Left ventricle myocardium inferior (tissue), 1 donor: ENCODE results near the gene DIRAS1. TPM values are rescaled to one million over a fixed set of nuclear protein-coding genes. Genes with fewer than 3 reads are reported as not detected.
"Not testable (repeated sequence)": the region's sequence is repeated elsewhere in the genome, so short reads cannot be mapped to it uniquely, and the experiment has no call there.

Source experiments
- DNase-seq: peaks from one replicate; pipeline ENCODE4 v3.0.0-alpha.2; 2020
- H3K27ac ChIP-seq: fragments of 200-600 bp; replicated peaks from 2 replicates; pipeline ENCODE4 v1.8.0; 2021
- H3K27me3 ChIP-seq: fragments of 200-600 bp; 2 replicates; pipeline ENCODE4 v1.8.0; 2021; ENCODE audit warnings: low read depth
- H3K36me3 ChIP-seq: fragments of 200-600 bp; 2 replicates; pipeline ENCODE4 v1.8.0; 2021
- H3K4me1 ChIP-seq: fragments of 200-600 bp; 2 replicates; pipeline ENCODE4 v1.8.0; 2021
- H3K4me3 ChIP-seq: fragments of 200-600 bp; 2 replicates; pipeline ENCODE4 v1.8.0; 2021; ENCODE audit warnings: mild to moderate bottlenecking, moderate library complexity
- H3K9me3 ChIP-seq: fragments of 200-600 bp; replicated peaks from 2 replicates; pipeline ENCODE4 v1.8.0; 2021
- CTCF ChIP-seq: fragments of 200-600 bp; IDR thresholded peaks from 2 replicates; pipeline ENCODE4 v1.8.0; 2021; ENCODE audit warnings: antibody characterized with exemption, mild to moderate bottlenecking, borderline replicate concordance
- intact Hi-C: fragments of 100-400 bp; cut with micrococcal nuclease; formaldehyde crosslinking; loops from one replicate; pipeline ENCODE4 v1.11.0; 2022
- total RNA-seq: library from RNA; stranded (reverse); fragmentation: NEBNext Ultra II Directional; extraction: Animal tissue kit (Norgen Biotek cat#: 25700); gene quantifications from one replicate; pipeline ENCODE4 v1.2.1, GENCODE V29; 2021
- donor health status: DM: no; HTN: yes; CAD: no; lungs with severe emphysema.

The DIRAS1 gene
- total RNA-seq, 1 donor from 2014 or later: 195 TPM

GRCh38 chr19:2715470-2716274 is 5.5 kb downstream of the DIRAS1 start:
- Histone ChIP-seq H3K9me3 (peaks cover 12% of the 10 kb centered on the region), H3K4me3 (no peak overlapping the region), H3K36me3 (peaks cover 5% of the 10 kb centered on the region), H3K27ac (no peak overlapping the region), H3K27me3 (peaks cover 53% of the 10 kb centered on the region), H3K4me1 (peaks cover 18% of the 10 kb centered on the region)
- TF ChIP-seq CTCF: no peak
- no peak for DNase-seq
- intact Hi-C loops: no loop called here

- Histone ChIP-seq H3K4me3 (no peak overlapping the region), H3K27me3 (peaks cover 43% of the 10 kb centered on the region), H3K9me3 (peaks cover 12% of the 10 kb centered on the region), H3K4me1 (peaks cover 11% of the 10 kb centered on the region), H3K27ac (no peak overlapping the region), H3K36me3 (peaks cover 5% of the 10 kb centered on the region)
- TF ChIP-seq CTCF: no peak
- intact Hi-C loops: no loop called here
- DNase-seq: no peak
These were observed 6.5 kb downstream of the DIRAS1 start for GRCh38 chr19:2714531-2715269.

GRCh38 chr19:2714102-2714501 is 7.1 kb downstream of the DIRAS1 start:
- H3K4me3 ChIP-seq, H3K36me3 ChIP-seq, DNase-seq, H3K27ac ChIP-seq, intact Hi-C loops, H3K4me1 ChIP-seq: not testable (repeated sequence)
- Histone ChIP-seq H3K9me3 (peaks cover 12% of the 10 kb centered on the region), H3K27me3 (peaks cover 37% of the 10 kb centered on the region)

GRCh38 chr19:2713170-2713569 is 8.0 kb downstream of the DIRAS1 start:
- Histone ChIP-seq H3K27me3 (peaks cover 30% of the 10 kb centered on the region), H3K9me3 (peaks cover 12% of the 10 kb centered on the region)
- H3K4me3 ChIP-seq, H3K36me3 ChIP-seq, DNase-seq, H3K27ac ChIP-seq, intact Hi-C loops, H3K4me1 ChIP-seq: not testable (repeated sequence)

GRCh38 chr19:2711875-2712205 is 9.3 kb downstream of the DIRAS1 start:
- intact Hi-C loops: no loop called here

More at GRCh38 chr19:2711875-2712205, 9.3 kb downstream of the DIRAS1 start:
- Histone ChIP-seq H3K4me3 (no peak overlapping the region), H3K4me1 (peaks cover 4% of the 10 kb centered on the region), H3K36me3 (peaks cover 5% of the 10 kb centered on the region), H3K27ac (no peak overlapping the region), H3K27me3 (peaks cover 31% of the 10 kb centered on the region), H3K9me3 (peaks cover 12% of the 10 kb centered on the region)
- TF ChIP-seq CTCF: no peak
- DNase-seq: no peak
